ENCODE measurements around the gene CFAP70. TPM values are rescaled to one million over a fixed set of nuclear protein-coding genes. Genes with fewer than 3 reads are reported as not detected.
"Not testable (repeated sequence)": the region's sequence is repeated elsewhere in the genome, so short reads cannot be mapped to it uniquely, and the experiment has no call there.

CFAP70 gene
- polyA plus RNA-seq, 1 donor from 2014 or later: 5.8 TPM

GRCh38 chr10:73323582-73323981 lies 35.1 kb downstream of the CFAP70 start:
- not testable (repeated sequence) for H3K4me2 ChIP-seq (ENCODE audit: low read length); H4K20me1 ChIP-seq (ENCODE audit: insufficient read depth); H3K9me2 ChIP-seq (ENCODE audit: insufficient read depth, low read length); H3F3A ChIP-seq (ENCODE audit: insufficient read depth, low read length, poor library complexity, severe bottlenecking); H3K27ac ChIP-seq (ENCODE audit: low read length); H3K36me3 ChIP-seq (ENCODE audit: insufficient read depth, low read length); H3K9ac ChIP-seq (ENCODE audit: low read length); H3K9me3 ChIP-seq (ENCODE audit: low read length); H2AFZ ChIP-seq (ENCODE audit: low read depth, low read length); H3K79me2 ChIP-seq (replicated peaks; ENCODE audit: insufficient read depth, low read length); H3K4me3 ChIP-seq (ENCODE audit: low read length); H3K27me3 ChIP-seq (ENCODE audit: insufficient read depth, low read depth, low read length)

GRCh38 chr10:73310475-73310874 lies 48.2 kb downstream of the CFAP70 start:
- H3K9me2 ChIP-seq (ENCODE audit: insufficient read depth, low read length): no peaks in the 10 kb centered on the region
- no peak overlapping the region for H2AFZ ChIP-seq (ENCODE audit: low read depth, low read length)
- H3K79me2 ChIP-seq (replicated peaks; ENCODE audit: insufficient read depth, low read length): no peaks in the 10 kb centered on the region
- no peaks in the 10 kb centered on the region for H3K9me3 ChIP-seq (ENCODE audit: low read length)
- no peaks in the 10 kb centered on the region for H4K20me1 ChIP-seq (ENCODE audit: insufficient read depth)
- no peak overlapping the region for H3K9ac ChIP-seq (ENCODE audit: low read length)
- no peak overlapping the region for H3K4me2 ChIP-seq (ENCODE audit: low read length)
- no peaks in the 10 kb centered on the region for H3F3A ChIP-seq (ENCODE audit: insufficient read depth, low read length, poor library complexity, severe bottlenecking)
- no peaks in the 10 kb centered on the region for H3K36me3 ChIP-seq (ENCODE audit: insufficient read depth, low read length)
- H3K27ac ChIP-seq (ENCODE audit: low read length): no peak overlapping the region
- TF ChIP-seq TAF1 (IDR thresholded peaks at IDR 0.05; ENCODE audit: low read depth): no peak
- TF ChIP-seq RAD21 (conservative IDR thresholded peaks at IDR 0.05): no peak
- no peak for TF ChIP-seq MXI1 (conservative IDR thresholded peaks at IDR 0.05; ENCODE audit: poor library complexity, severe bottlenecking)
- no peak for TF ChIP-seq REST (IDR thresholded peaks at IDR 0.05; ENCODE audit: borderline replicate concordance)
- no peak for TF ChIP-seq SMC3 (conservative IDR thresholded peaks at IDR 0.05; ENCODE audit: poor library complexity)
- TF ChIP-seq CTCF (IDR thresholded peaks at IDR 0.05; ENCODE audit: poor library complexity, severe bottlenecking): no peak
- no peak for TF ChIP-seq EP300 (conservative IDR thresholded peaks at IDR 0.05; ENCODE audit: poor library complexity, severe bottlenecking)
- no peak for TF ChIP-seq EZH2 (IDR thresholded peaks at IDR 0.05; ENCODE audit: borderline replicate concordance, insufficient read depth, low read length, poor library complexity, severe bottlenecking)
- no peak for TF ChIP-seq POLR2AphosphoS5 (IDR thresholded peaks at IDR 0.05)
- no peak overlapping the region for H3K4me3 ChIP-seq (ENCODE audit: low read length)
- H3K27me3 ChIP-seq (ENCODE audit: insufficient read depth, low read depth, low read length): no peaks in the 10 kb centered on the region

GRCh38 chr10:73307203-73307800 lies 51.4 kb downstream of the CFAP70 start:
- H3K27ac ChIP-seq (ENCODE audit: low read length): no peak overlapping the region
- no peaks in the 10 kb centered on the region for H4K20me1 ChIP-seq (ENCODE audit: insufficient read depth)
- no peaks in the 10 kb centered on the region for H3K27me3 ChIP-seq (ENCODE audit: insufficient read depth, low read depth, low read length)
- no peaks in the 10 kb centered on the region for H3F3A ChIP-seq (ENCODE audit: insufficient read depth, low read length, poor library complexity, severe bottlenecking)
- no peaks in the 10 kb centered on the region for H3K9me3 ChIP-seq (ENCODE audit: low read length)
- no peak overlapping the region for H3K4me2 ChIP-seq (ENCODE audit: low read length)
- H2AFZ ChIP-seq (ENCODE audit: low read depth, low read length): no peak overlapping the region
- no peaks in the 10 kb centered on the region for H3K79me2 ChIP-seq (replicated peaks; ENCODE audit: insufficient read depth, low read length)
- H3K9me2 ChIP-seq (ENCODE audit: insufficient read depth, low read length): no peaks in the 10 kb centered on the region
- H3K36me3 ChIP-seq (ENCODE audit: insufficient read depth, low read length): no peaks in the 10 kb centered on the region
- H3K4me3 ChIP-seq (ENCODE audit: low read length): no peak overlapping the region
- TF ChIP-seq CTCF (IDR thresholded peaks at IDR 0.05; ENCODE audit: poor library complexity, severe bottlenecking) (no peak), REST (IDR thresholded peaks at IDR 0.05; ENCODE audit: borderline replicate concordance) (no peak), TAF1 (IDR thresholded peaks at IDR 0.05; ENCODE audit: low read depth) (no peak), SMC3 (conservative IDR thresholded peaks at IDR 0.05; ENCODE audit: poor library complexity) (no peak), RAD21 (conservative IDR thresholded peaks at IDR 0.05) (no peak), POLR2AphosphoS5 (IDR thresholded peaks at IDR 0.05) (no peak)
- H3K9ac ChIP-seq (ENCODE audit: low read length): no peak overlapping the region

All from neural cell (in vitro differentiated cells).